ENCODE data around the gene SPTB.
A peak's percentile ranks its signal among the peaks of the same experiment; 100 is the strongest.

SPTB gene

GRCh38 chr14:64880221-64881121 is 764 bp upstream of the SPTB start:
- H3K4me1 ChIP-seq (ENCODE audit: insufficient read depth, insufficient read length) = peaks cover 2% of the 10 kb centered on the region
- H3K9me3 ChIP-seq (ENCODE audit: insufficient read depth, low read length) = no peaks in the 10 kb centered on the region
- peak overlapping the region; percentile 51 for H3K9ac ChIP-seq (ENCODE audit: insufficient read length, low read depth)
- no peaks in the 10 kb centered on the region for H3K36me3 ChIP-seq (ENCODE audit: insufficient read depth, insufficient read length, low read length)
- H3K27me3 ChIP-seq (ENCODE audit: insufficient read depth, insufficient read length) = peaks cover 65% of the 10 kb centered on the region
- DNase-seq (ENCODE audit: low read depth, low spot score) = no peak
- no peak for TF ChIP-seq SUZ12 (IDR thresholded peaks at IDR 0.05; ENCODE audit: extremely low read depth, insufficient read depth, insufficient read length)
- TF ChIP-seq YY1 (IDR thresholded peaks at IDR 0.05; ENCODE audit: insufficient read depth, insufficient read length) = no peak
- no peak for TF ChIP-seq ZNF274 (IDR thresholded peaks at IDR 0.05; ENCODE audit: low read depth, low read length)
- peak overlapping the region; percentile 27 for H3K4me3 ChIP-seq (ENCODE audit: insufficient read length, low read depth)

- no peak for TF ChIP-seq ZNF274 (IDR thresholded peaks at IDR 0.05; ENCODE audit: low read depth, low read length)
- TF ChIP-seq YY1 (IDR thresholded peaks at IDR 0.05; ENCODE audit: insufficient read depth, insufficient read length) = no peak
- TF ChIP-seq SUZ12 (IDR thresholded peaks at IDR 0.05; ENCODE audit: extremely low read depth, insufficient read depth, insufficient read length) = no peak
- no peak for DNase-seq (ENCODE audit: low read depth, low spot score)
- Histone ChIP-seq H3K4me3 (ENCODE audit: insufficient read length, low read depth) (peak overlapping the region; percentile 27), H3K4me1 (ENCODE audit: insufficient read depth, insufficient read length) (peaks cover 2% of the 10 kb centered on the region), H3K9ac (ENCODE audit: insufficient read length, low read depth) (peak overlapping the region; percentile 61), H3K27me3 (ENCODE audit: insufficient read depth, insufficient read length) (peaks cover 65% of the 10 kb centered on the region), H3K36me3 (ENCODE audit: insufficient read depth, insufficient read length, low read length) (no peaks in the 10 kb centered on the region), H3K9me3 (ENCODE audit: insufficient read depth, low read length) (no peaks in the 10 kb centered on the region)
These were observed 671 bp downstream of the SPTB start for GRCh38 chr14:64878837-64879634.

- H3K9ac ChIP-seq (ENCODE audit: insufficient read length, low read depth) = no peak overlapping the region
- no peak overlapping the region for H3K4me3 ChIP-seq (ENCODE audit: insufficient read length, low read depth)
- H3K4me1 ChIP-seq (ENCODE audit: insufficient read depth, insufficient read length) = peaks cover 2% of the 10 kb centered on the region
- peaks cover 58% of the 10 kb centered on the region for H3K27me3 ChIP-seq (ENCODE audit: insufficient read depth, insufficient read length)
- DNase-seq (ENCODE audit: low read depth, low spot score) = no peak
- no peaks in the 10 kb centered on the region for H3K36me3 ChIP-seq (ENCODE audit: insufficient read depth, insufficient read length, low read length)
- TF ChIP-seq YY1 (IDR thresholded peaks at IDR 0.05; ENCODE audit: insufficient read depth, insufficient read length) = no peak
- no peak for TF ChIP-seq ZNF274 (IDR thresholded peaks at IDR 0.05; ENCODE audit: low read depth, low read length)
- no peak for TF ChIP-seq SUZ12 (IDR thresholded peaks at IDR 0.05; ENCODE audit: extremely low read depth, insufficient read depth, insufficient read length)
- H3K9me3 ChIP-seq (ENCODE audit: insufficient read depth, low read length) = no peaks in the 10 kb centered on the region
These were observed 1.9 kb downstream of the SPTB start for GRCh38 chr14:64877846-64878245.

- TF ChIP-seq SUZ12 (IDR thresholded peaks at IDR 0.05; ENCODE audit: extremely low read depth, insufficient read depth, insufficient read length) (no peak), YY1 (IDR thresholded peaks at IDR 0.05; ENCODE audit: insufficient read depth, insufficient read length) (no peak), ZNF274 (IDR thresholded peaks at IDR 0.05; ENCODE audit: low read depth, low read length) (no peak)
- no peaks in the 10 kb centered on the region for H3K36me3 ChIP-seq (ENCODE audit: insufficient read depth, insufficient read length, low read length)
- peaks cover 2% of the 10 kb centered on the region for H3K4me1 ChIP-seq (ENCODE audit: insufficient read depth, insufficient read length)
- peaks cover 35% of the 10 kb centered on the region for H3K27me3 ChIP-seq (ENCODE audit: insufficient read depth, insufficient read length)
- no peak overlapping the region for H3K4me3 ChIP-seq (ENCODE audit: insufficient read length, low read depth)
- peaks cover 6% of the 10 kb centered on the region; the same call in 1 of the 2 replicates for H3K9me3 ChIP-seq (ENCODE audit: insufficient read depth, low read length)
- H3K9ac ChIP-seq (ENCODE audit: insufficient read length, low read depth) = no peak overlapping the region
- DNase-seq (ENCODE audit: low read depth, low spot score) = no peak
These were observed 4.4 kb downstream of the SPTB start for GRCh38 chr14:64875350-64875749.

- no peak overlapping the region for H3K9ac ChIP-seq (ENCODE audit: insufficient read length, low read depth)
- H3K27me3 ChIP-seq (ENCODE audit: insufficient read depth, insufficient read length) = peaks cover 25% of the 10 kb centered on the region
- no peak overlapping the region for H3K4me3 ChIP-seq (ENCODE audit: insufficient read length, low read depth)
- peaks cover 6% of the 10 kb centered on the region; the same call in 1 of the 2 replicates for H3K9me3 ChIP-seq (ENCODE audit: insufficient read depth, low read length)
- no peak for TF ChIP-seq YY1 (IDR thresholded peaks at IDR 0.05; ENCODE audit: insufficient read depth, insufficient read length)
- TF ChIP-seq SUZ12 (IDR thresholded peaks at IDR 0.05; ENCODE audit: extremely low read depth, insufficient read depth, insufficient read length) = no peak
- no peak for TF ChIP-seq ZNF274 (IDR thresholded peaks at IDR 0.05; ENCODE audit: low read depth, low read length)
- H3K4me1 ChIP-seq (ENCODE audit: insufficient read depth, insufficient read length) = peaks cover 2% of the 10 kb centered on the region
- no peak for DNase-seq (ENCODE audit: low read depth, low spot score)
- no peaks in the 10 kb centered on the region for H3K36me3 ChIP-seq (ENCODE audit: insufficient read depth, insufficient read length, low read length)
These were observed 6.0 kb downstream of the SPTB start for GRCh38 chr14:64873506-64874219.

- no peak for TF ChIP-seq YY1 (IDR thresholded peaks at IDR 0.05; ENCODE audit: insufficient read depth, insufficient read length)
- TF ChIP-seq ZNF274 (IDR thresholded peaks at IDR 0.05; ENCODE audit: low read depth, low read length) = no peak
- TF ChIP-seq SUZ12 (IDR thresholded peaks at IDR 0.05; ENCODE audit: extremely low read depth, insufficient read depth, insufficient read length) = no peak
- Histone ChIP-seq H3K4me3 (ENCODE audit: insufficient read length, low read depth) (no peak overlapping the region), H3K9ac (ENCODE audit: insufficient read length, low read depth) (no peak overlapping the region), H3K27me3 (ENCODE audit: insufficient read depth, insufficient read length) (peaks cover 2% of the 10 kb centered on the region), H3K9me3 (ENCODE audit: insufficient read depth, low read length) (peaks cover 6% of the 10 kb centered on the region; the same call in 1 of the 2 replicates), H3K4me1 (ENCODE audit: insufficient read depth, insufficient read length) (peaks cover 2% of the 10 kb centered on the region), H3K36me3 (ENCODE audit: insufficient read depth, insufficient read length, low read length) (no peaks in the 10 kb centered on the region)
- DNase-seq (ENCODE audit: low read depth, low spot score) = no peak
These were observed 8.4 kb downstream of the SPTB start for GRCh38 chr14:64871344-64871743.

Data from NT2/D1 (cell line).